Astrocyte of the spinal cord (primary cell): ENCODE data around the gene AKNAD1.

ENCODE experiments used
- DNase-seq: peaks from one replicate; pipeline ENCODE4 v3.0.0; 2011; ENCODE audit warnings: low read depth, low spot score
- H3K4me3 ChIP-seq: 2 replicates; pipeline ENCODE4 v1.5.1; 2011; ENCODE audit warnings: low read depth, mild to moderate bottlenecking, low read length, moderate library complexity
- CTCF ChIP-seq: IDR thresholded peaks from 2 replicates; pipeline ENCODE4 v1.5.1; 2012; ENCODE audit warnings: low read depth, mild to moderate bottlenecking, low read length, inconsistent platforms
- in situ Hi-C: cut with HindIII; loops from 2 replicates; pipeline ENCODE4 v1.10.0; 2017; ENCODE audit warnings: low sequenced_read_pairs

The AKNAD1 gene

DNA sequence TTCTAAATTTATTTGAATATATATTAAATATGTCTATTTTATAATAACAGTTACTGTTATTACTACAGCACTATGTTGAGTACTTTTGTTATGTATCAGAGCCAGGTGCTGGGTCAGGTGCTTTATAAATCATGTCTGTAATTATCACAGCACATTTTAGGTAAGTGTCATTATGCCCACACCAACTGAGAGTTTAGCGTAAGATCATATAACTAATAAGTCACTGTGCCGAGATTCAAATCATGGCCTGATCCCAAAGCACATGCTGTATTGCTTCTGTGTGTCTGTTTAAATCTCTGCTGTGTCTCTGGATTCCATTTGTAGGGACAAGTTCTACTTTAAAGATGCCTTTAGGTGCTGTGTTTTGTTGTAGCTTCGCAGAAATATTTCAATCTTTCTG lies 21.8 kb upstream of the AKNAD1 start:
- in situ Hi-C loops, result no loop called here
- no peak for TF ChIP-seq CTCF
- DNase-seq, result no peak
- H3K4me3 ChIP-seq, result peak overlapping the region; percentile 28

- TF ChIP-seq CTCF, result no peak
- H3K4me3 ChIP-seq, result peak overlapping the region; percentile 71
- DNase-seq, result no peak
- in situ Hi-C loops, result no loop called here
Measured at GRCh38 chr1:108878160-108878469, 21.2 kb upstream of the AKNAD1 start.

DNA sequence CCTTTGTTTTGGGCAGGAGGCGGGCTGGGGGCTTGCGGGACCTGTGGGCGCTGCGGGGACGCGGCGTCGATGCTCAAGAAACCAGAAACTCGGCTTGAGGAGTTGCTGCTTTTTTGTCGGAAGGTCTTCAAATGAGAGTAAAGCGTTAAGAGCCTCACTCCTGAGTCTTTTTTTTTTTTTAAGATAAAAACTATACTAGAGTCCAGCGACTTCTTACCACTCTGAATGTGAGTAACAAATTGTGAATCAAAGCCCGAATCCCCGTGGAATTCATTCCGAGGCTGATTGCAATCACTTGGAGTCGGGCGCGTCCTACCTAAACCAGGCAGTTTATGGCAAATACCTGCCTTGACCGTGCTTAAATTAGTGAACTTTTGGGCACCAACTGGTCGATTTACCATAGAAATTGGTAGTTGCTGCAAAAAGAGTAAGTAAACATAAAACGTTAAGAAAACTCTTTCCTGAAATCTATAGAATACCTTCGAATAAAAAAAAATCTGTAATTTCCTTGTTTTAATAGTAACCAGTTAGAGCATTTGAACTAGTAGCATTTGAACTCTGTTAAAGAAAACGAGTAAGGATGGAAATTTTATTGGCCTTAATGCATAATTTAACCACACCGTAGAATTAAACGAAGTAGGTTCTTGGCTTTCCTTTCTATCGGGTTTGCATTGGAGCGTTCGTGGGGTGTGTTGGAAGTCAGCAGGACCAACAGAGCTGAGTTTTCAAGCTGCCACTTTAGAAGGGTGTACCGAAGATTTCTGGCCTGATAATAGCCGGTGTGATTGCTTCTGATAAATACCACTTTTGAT lies 20.7 kb upstream of the AKNAD1 start:
- TF ChIP-seq CTCF, result no peak
- H3K4me3 ChIP-seq, result peak overlapping the region; percentile 71
- in situ Hi-C loops, result no loop called here
- peak; percentile 51 for DNase-seq

GRCh38 chr1:108871050-108871724 lies 14.3 kb upstream of the AKNAD1 start:
- in situ Hi-C loops, result no loop called here

GRCh38 chr1:108865316-108865910 lies 8.5 kb upstream of the AKNAD1 start:
- TF ChIP-seq CTCF, result no peak
- no peak overlapping the region for H3K4me3 ChIP-seq
- in situ Hi-C loops, result no loop called here
- DNase-seq, result no peak

More at GRCh38 chr1:108871050-108871724, 14.3 kb upstream of the AKNAD1 start:
- no peak overlapping the region for H3K4me3 ChIP-seq
- no peak for TF ChIP-seq CTCF
- DNase-seq, result no peak

GRCh38 chr1:108863984-108864383 lies 7.1 kb upstream of the AKNAD1 start:
- no peak for TF ChIP-seq CTCF
- in situ Hi-C loops, result no loop called here
- no peak for DNase-seq
- H3K4me3 ChIP-seq, result no peak overlapping the region
